T-helper 1 cell treated with Interleukin-12 subunit alpha and Interleukin-12 subunit beta and Interleukin-4 antibody, amounts not matched to agents 30 ng/mL and 1 ng/mL, for 36 hours (primary cell): ENCODE measurements around the gene TGFB1I1. TPM values are rescaled to one million over a fixed set of nuclear protein-coding genes. Genes with fewer than 3 reads are reported as not detected.

Source experiments
- intact Hi-C: fragments of 100-400 bp; cut with micrococcal nuclease; formaldehyde crosslinking; loops from one replicate; pipeline ENCODE4 v1.15.1; 2024
- total RNA-seq: library from RNA; stranded (reverse); gene quantifications from 2 replicates; pipeline ENCODE4 v1.2.3, GENCODE V29; 2022

The TGFB1I1 gene
- total RNA-seq, 1 donor from 2014 or later, result 0.56 TPM

DNA sequence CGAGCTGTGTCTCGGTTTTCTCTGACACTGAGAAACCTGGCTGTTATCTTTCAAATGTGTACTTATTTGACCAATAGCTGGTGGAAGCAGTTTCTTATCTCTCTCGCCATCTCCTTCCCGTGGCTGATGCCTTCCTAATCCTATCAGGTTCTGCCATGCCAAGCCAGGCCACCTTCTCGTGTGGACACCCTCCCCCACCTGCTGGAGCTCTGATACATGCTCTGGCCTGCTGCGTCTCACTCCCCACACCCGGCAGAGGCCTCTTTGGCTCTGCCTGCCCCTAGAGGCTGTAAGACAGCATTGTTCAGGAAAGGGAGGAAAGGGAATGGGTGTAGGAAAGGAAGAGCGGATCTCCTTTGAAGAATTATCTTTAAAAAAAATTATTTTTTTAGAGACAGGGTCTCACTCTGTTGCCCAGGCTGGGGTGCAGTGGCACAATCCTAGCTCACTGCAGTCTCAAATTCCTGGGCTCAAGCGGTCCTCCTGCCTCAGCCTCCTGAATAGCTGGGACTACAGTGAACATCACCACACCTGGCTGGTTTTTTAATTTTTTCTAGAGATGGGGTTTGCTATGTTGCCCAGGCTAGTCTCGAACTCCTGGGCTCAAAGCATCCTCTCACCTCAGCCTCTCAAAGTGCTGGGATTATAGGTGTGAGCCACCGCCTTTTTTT, 20.1 kb upstream of the TGFB1I1 start:
- intact Hi-C loops, result no loop called here

DNA sequence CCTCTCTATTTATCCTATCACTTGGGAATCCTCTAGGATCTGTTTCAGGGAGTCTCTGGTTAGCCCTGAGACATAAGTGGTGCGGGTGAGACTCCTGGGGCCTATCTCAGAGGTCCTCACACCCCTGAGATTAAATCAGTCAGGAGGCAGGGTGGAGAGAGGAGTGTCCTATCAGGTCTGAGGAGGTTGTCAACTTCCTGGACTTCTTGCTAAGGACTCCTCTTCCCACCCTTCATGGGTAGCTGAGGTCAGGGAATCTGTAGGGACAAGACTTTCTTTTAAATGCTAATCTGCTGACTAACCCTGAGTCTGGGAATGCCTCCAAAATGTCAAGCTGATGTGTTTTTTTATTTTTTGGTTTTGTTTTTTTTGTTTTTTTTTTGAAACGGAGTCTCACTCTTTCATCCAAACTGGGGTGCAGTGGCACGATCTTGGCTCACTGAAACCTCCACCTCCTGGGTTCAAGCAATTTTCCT, 19.3 kb upstream of the TGFB1I1 start:
- intact Hi-C loops, result no loop called here

DNA sequence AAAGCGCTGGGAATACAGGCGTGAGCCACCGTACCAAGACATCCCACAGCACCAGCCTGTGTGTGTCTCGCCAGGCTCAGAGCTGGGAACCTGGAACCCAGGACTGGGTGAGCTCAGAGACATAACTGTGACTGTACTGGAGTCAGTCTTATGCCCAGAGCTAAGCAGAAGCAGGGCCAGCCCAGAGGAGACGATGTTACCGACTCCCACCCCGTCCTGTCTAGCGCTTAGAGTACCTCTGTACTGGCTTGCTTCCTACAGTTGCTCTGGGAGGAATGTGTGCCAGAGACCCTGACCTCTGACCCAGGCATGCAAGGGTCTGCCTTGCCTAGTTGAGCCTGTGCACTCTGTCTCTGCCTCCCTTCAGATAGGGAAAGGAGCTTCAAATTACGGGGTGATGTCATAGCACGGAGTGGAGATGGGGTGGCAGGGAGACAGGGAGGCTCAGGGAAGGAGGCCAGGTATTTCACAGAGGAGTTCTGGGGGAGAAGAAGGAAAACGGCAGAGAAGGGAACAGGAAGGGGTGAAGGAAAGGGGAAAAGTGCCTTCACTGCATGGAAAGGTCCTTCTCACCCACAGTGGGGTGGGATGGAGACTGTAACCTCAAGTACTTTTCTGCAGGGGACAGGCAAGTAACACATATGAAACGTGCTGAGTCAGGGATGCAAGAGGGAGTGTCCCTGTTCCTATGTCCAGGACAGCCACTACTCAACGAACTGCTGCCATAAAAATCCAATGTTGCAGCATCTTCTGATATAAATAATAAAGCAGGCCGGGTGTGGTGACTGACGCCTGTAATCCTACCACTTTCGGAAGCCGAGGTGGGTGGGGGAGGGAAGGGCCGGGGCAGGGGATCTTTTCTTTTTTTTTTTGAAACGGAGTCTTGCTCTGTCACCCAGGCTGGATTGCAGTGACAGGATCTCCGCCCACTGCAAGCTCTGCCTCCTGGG, 18.4 kb upstream of the TGFB1I1 start:
- intact Hi-C loops, result no loop called here

- intact Hi-C loops, result loop anchor here (5.0 kb wide), 3 partner anchors 188 to 578 kb away; partner anchors contain the start of gene PYCARD
Measured at GRCh38 chr16:31455601-31456314, 16.2 kb upstream of the TGFB1I1 start.

- intact Hi-C loops, result loop anchor here (5.0 kb wide), 3 partner anchors 190 to 580 kb away; partner anchors contain the start of gene PYCARD
Measured at GRCh38 chr16:31456988-31457360, 15.0 kb upstream of the TGFB1I1 start.

GRCh38 chr16:31458073-31458843, 13.7 kb upstream of the TGFB1I1 start:
- intact Hi-C loops, result loop anchor here (1.0 to 5.0 kb wide), 8 partner anchors 15 to 581 kb away; partner anchors contain the start of genes BCKDK, KAT8, PYCARD and ZNF843

- intact Hi-C loops, result loop anchor here (1.0 to 5.0 kb wide), 22 partner anchors 16 to 801 kb away; partner anchors contain the start of genes BCKDK, FBRS, FBXL19 and FUS
Measured at GRCh38 chr16:31458844-31459686, 12.9 kb upstream of the TGFB1I1 start, which contains the start of gene ARMC5. TSS of gene ARMC5 (plus strand) at chr16:31459501. CDS start at chr16:31459525, 24 bp downstream.

- intact Hi-C loops, result loop anchor here (1.0 to 5.0 kb wide), 22 partner anchors 17 to 802 kb away; partner anchors contain the start of genes BCKDK, FBRS, FBXL19 and FUS
Measured at GRCh38 chr16:31459687-31460581, 12.0 kb upstream of the TGFB1I1 start.

DNA sequence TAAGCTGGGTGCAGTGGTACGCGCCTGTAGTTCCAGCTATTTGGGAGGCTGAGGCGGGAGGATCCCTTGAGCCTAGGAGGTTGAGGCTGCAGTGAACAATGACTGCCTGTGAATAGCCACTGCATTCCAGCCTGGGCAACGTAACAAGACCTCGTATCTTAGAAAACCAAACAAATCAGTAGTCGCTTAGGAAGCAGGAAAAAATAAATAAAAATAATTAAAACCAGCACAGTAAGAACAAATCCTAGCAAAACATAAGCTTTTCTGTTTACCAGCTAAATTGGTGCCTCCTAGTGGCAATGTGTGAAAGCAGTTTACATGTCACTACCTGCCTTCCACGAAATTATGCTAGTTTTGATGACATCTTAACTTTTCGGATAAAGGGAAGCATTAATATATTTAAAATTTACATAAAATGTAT, 11.4 kb upstream of the TGFB1I1 start:
- intact Hi-C loops, result loop anchor here (1.0 kb wide), 2 partner anchors 235 to 409 kb away; no protein-coding TSS in a partner anchor

- intact Hi-C loops, result no loop called here
Measured at GRCh38 chr16:31461201-31461920, 10.6 kb upstream of the TGFB1I1 start.

GRCh38 chr16:31461921-31462804, 9.8 kb upstream of the TGFB1I1 start:
- intact Hi-C loops, result no loop called here

DNA sequence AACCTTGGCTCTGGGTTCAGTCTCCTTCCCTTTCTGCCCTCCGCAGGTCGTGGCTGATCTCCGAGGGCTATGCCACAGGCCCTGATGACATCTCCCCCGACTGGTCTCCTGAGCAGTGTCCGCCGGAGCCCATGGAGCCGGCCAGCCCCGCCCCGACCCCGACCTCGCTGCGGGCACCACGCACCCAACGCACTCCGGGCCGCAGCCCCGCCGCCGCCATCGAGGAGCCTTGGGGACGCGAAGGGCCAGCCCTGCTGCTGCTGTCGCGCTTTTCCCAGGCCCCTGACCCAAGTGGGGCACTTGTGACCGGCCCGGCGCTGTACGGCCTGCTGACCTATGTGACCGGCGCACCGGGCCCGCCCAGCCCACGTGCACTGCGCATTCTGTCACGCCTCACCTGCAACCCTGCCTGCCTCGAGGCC, 7.6 kb upstream of the TGFB1I1 start:
- intact Hi-C loops, result no loop called here

DNA sequence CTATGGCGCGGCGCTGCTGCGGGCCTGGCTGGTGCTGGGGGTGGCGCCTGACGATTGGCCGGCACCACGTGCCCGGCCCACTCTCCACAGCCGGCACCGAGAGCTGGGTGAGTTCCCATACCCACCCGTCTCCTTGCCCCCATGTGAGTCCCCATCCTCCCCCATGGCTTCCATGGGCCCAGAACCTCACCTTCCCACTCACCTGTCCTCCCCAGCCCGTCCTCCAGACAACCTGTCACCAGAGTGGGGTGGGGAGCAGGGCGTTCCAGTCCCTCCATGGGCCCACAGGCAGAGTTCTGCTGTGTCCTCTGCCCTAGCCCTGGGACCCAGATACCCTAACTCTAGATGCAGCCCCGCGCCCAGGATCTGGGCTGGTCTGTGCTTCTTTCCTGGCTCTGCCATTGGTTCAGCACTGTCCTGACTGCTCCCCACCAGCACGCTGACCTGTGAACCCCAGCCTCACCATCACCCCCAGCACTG, 7.1 kb upstream of the TGFB1I1 start:
- intact Hi-C loops, result no loop called here

DNA sequence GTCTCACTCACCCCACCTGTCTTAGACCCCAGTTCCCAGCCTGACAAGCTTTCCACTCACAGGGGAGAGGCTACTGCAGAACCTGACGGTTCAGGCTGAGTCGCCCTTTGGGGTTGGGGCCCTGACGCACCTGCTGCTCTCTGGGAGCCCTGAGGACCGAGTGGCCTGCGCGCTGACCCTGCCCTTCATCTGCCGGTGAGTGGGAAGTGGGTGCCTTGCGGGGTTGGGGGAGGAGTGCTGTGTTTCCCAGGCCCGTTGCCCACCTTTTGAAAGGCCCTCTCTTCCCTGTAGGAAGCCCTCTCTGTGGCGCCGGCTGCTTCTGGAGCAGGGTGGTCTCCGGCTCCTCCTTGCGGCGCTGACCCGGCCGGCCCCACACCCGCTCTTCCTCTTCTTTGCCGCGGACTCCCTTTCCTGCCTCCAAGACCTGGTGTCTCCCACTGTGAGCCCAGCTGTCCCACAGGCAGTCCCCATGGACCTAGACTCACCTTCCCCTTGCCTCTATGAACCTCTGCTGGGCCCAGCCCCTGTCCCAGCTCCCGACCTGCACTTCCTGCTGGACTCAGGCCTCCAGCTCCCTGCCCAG, 6.1 kb upstream of the TGFB1I1 start:
- intact Hi-C loops, result no loop called here

GRCh38 chr16:31466381-31466841, 5.5 kb upstream of the TGFB1I1 start:
- intact Hi-C loops, result no loop called here
